B cell (primary cell): Measurements from ENCODE around the gene LOC101059915.
"Not testable (repeated sequence)": the region's sequence is repeated elsewhere in the genome, so short reads cannot be mapped to it uniquely, and the experiment has no call there.

Source experiments
- ATAC-seq: fragments of 200-7000 bp; cut with Tn5 transposase; one replicate; pipeline ENCODE4 v1.10.0; 2021; ENCODE audit warnings: low read depth, mild to moderate bottlenecking, moderate number of reproducible peaks, moderate library complexity
- CTCF ChIA-PET: fragments of 350-600 bp; sonication (Branson Sonifier 250); formaldehyde crosslinking; loops from one replicate; lab custom pipeline; 2021; ENCODE audit warnings: antibody characterized with exemption, inconsistent platforms; lab: Charles Lee
- POLR2A ChIA-PET: fragments of 350-600 bp; sonication (Branson Sonifier 250); formaldehyde crosslinking; loops from one replicate; lab custom pipeline; 2021; ENCODE audit warnings: antibody characterized with exemption; lab: Charles Lee
- DNase-seq: peaks from one replicate; pipeline ENCODE4 v3.0.0; 2013
- H2AFZ ChIP-seq: 2 replicates; pipeline ENCODE4 v1.6.1; 2012; ENCODE audit warnings: mild to moderate bottlenecking, low read depth, low read length; ENCODE audit not compliant: insufficient read depth, poor library complexity, severe bottlenecking
- H3K27ac ChIP-seq, 2 donors: 1 replicate in 1 of 2; 2 replicates in 1 of 2; pipeline ENCODE4 v1.5.1; 2012 to 2013; ENCODE audit warnings: low read length in 2 of 2, mild to moderate bottlenecking in 2 of 2, moderate library complexity in 1 of 2
- H3K27me3 ChIP-seq, 4 experiments: fragments of 200-600 bp in 1 of 4; sonication (generic) in 1 of 4; replicated peaks in 1 of 4; 1 replicate in 2 of 4; 2 replicates in 2 of 4; pipeline versions ENCODE4 v1.6.1 to v1.7.0; 2013 to 2016; ENCODE audit warnings: low read length in 3 of 4, mild to moderate bottlenecking in 2 of 4, mixed read lengths in 1 of 4, moderate library complexity in 1 of 4; ENCODE audit not compliant: insufficient read depth in 4 of 4, control insufficient read depth in 3 of 4; ENCODE audit errors: control extremely low read depth in 1 of 4
- H3K36me3 ChIP-seq, 2 experiments: replicated peaks in 1 of 2; 1 replicate in 1 of 2; 2 replicates in 1 of 2; pipeline versions ENCODE4 v1.6.1 to v1.7.1; 2013; ENCODE audit warnings: low read length in 1 of 2; ENCODE audit not compliant: insufficient read depth in 2 of 2, control insufficient read depth in 1 of 2; ENCODE audit errors: control extremely low read depth in 1 of 2, extremely low read depth in 1 of 2
- H3K4me1 ChIP-seq, 2 donors: fragments of 200-600 bp in 1 of 2; sonication (generic) in 1 of 2; 1 replicate in 1 of 2; 2 replicates in 1 of 2; pipeline versions ENCODE4 v1.5.1 to v1.6.1; 2013 to 2017; ENCODE audit warnings: low read length in 2 of 2; ENCODE audit not compliant: control insufficient read depth in 2 of 2, insufficient read depth in 2 of 2
- H3K4me2 ChIP-seq: replicated peaks from 2 replicates; pipeline ENCODE3; 2012; ENCODE audit warnings: mild to moderate bottlenecking, low read depth, low read length; ENCODE audit not compliant: poor library complexity, severe bottlenecking
- H3K4me3 ChIP-seq, 5 experiments: fragments of 200-600 bp in 1 of 5; sonication (generic) in 1 of 5; 1 replicate in 3 of 5; 2 replicates in 2 of 5; pipeline versions ENCODE4 v1.5.1 to v1.7.0; 2011 to 2016; ENCODE audit warnings: low read length in 4 of 5, mild to moderate bottlenecking in 4 of 5, low read depth in 2 of 5, control low read depth in 1 of 5, moderate library complexity in 1 of 5; ENCODE audit not compliant: insufficient read depth in 1 of 5; ENCODE audit errors: control extremely low read depth in 1 of 5, extremely low read depth in 1 of 5
- H3K79me2 ChIP-seq: fragments of 200-600 bp; sonication (generic); one replicate; pipeline ENCODE4 v1.6.0; 2016; ENCODE audit warnings: low read length; ENCODE audit not compliant: control insufficient read depth, insufficient read depth
- H3K9ac ChIP-seq: fragments of 200-600 bp; sonication (generic); 2 replicates; pipeline ENCODE4 v1.6.1; 2017; ENCODE audit warnings: mild to moderate bottlenecking, low read length, moderate library complexity
- H3K9me3 ChIP-seq, 3 donors: one replicate each; pipeline versions ENCODE4 v1.6.1 to v1.7.1; 2013; ENCODE audit warnings: low read length in 2 of 3; ENCODE audit not compliant: control insufficient read depth in 2 of 3, insufficient read depth in 1 of 3; ENCODE audit errors: control extremely low read depth in 1 of 3
- H4K20me1 ChIP-seq: 2 replicates; pipeline ENCODE4 v1.6.0; 2012; ENCODE audit warnings: mild to moderate bottlenecking, low read length; ENCODE audit not compliant: insufficient read depth, control insufficient read depth, poor library complexity, severe bottlenecking
- H3K27ac Mint-ChIP-seq: one replicate; pipeline ENCODE4 v1.8.0; 2021; ENCODE audit warnings: mixed read lengths
- H3K27me3 Mint-ChIP-seq: one replicate; pipeline ENCODE4 v1.8.0; 2021; ENCODE audit warnings: mixed read lengths
- H3K4me1 Mint-ChIP-seq: one replicate; pipeline ENCODE4 v1.8.0; 2021; ENCODE audit warnings: mixed read lengths
- H3K4me3 Mint-ChIP-seq: one replicate; pipeline ENCODE4 v1.8.0; 2021; ENCODE audit warnings: mixed read lengths
- H3K9me3 Mint-ChIP-seq: one replicate; pipeline ENCODE4 v1.8.0; 2022; ENCODE audit warnings: mixed read lengths; ENCODE audit not compliant: insufficient read depth
- EZH2 ChIP-seq: IDR thresholded peaks from 2 replicates; pipeline ENCODE4 v1.6.1; 2012; ENCODE audit warnings: borderline replicate concordance, low read depth, mild to moderate bottlenecking, moderate library complexity, low read length; ENCODE audit not compliant: insufficient read depth, poor library complexity, severe bottlenecking
- WGBS: methylation state at CpG from one replicate; pipeline ENCODE4 v1.1.5; 2013; ENCODE audit warnings: missing lambda C conversion rate; ENCODE audit not compliant: insufficient coverage; 5-methylcytosine and 5-hydroxymethylcytosine counted together
- intact Hi-C: fragments of 100-400 bp; cut with micrococcal nuclease; formaldehyde crosslinking; loops from one replicate; pipeline ENCODE4 v1.10.0; 2022
- TF ChIP-seq, protein P1 (sequence below): fragments of 200-600 bp; IDR thresholded peaks from one replicate; pipeline ENCODE4 v1.8.0; 2022; ENCODE audit warnings: antibody characterized with exemption, mild to moderate bottlenecking

LOC101059915 gene

DNA sequence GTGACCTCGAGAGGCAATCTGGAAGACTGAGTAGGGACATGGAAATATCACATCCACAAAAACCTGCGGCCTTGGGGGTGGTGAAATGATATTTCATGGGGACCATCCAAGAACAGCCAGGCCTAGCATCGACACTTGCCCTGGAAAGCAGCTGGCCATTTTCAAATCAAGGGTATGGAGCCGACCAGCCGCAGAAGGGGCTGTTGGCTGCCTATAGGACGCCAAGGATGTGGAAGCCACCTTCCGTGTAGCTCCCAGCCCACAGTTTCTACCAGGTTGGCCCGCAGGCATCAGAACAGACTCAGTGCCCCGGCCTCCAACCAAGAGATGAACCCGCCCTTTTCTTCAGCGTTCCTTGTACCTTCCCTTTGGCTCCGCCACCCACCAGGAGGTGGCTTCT, 5.4 kb upstream of the LOC101059915 start:
- no peak overlapping the region for H3K27ac Mint-ChIP-seq
- H3K4me1 Mint-ChIP-seq = peaks cover 10% of the 10 kb centered on the region
- 96% methylated on average over 7 of the region's 12 CpGs for WGBS

DNA sequence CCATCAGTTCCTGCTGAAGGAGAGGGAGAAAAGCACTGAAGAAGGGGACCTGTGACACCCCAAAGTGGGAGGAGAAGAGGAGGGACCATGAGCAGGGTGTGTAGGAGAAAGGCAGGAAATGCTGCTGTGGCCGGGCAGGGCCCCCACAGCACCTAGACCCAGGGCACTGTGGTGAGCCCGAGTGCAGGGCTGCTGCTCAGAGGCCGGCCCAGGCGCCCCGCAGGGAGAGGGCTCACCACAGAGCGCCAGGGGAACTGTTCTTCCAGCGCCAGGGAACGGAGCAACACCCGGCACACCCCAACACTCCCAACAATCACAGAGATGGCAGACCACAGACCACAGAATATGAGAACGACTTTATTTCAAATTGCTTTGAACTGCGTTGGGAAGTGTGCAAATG, 4.7 kb upstream of the LOC101059915 start:
- H2AFZ ChIP-seq, H3K27ac ChIP-seq, H3K36me3 ChIP-seq, H3K9me3 Mint-ChIP-seq, H3K27ac Mint-ChIP-seq, H3K79me2 ChIP-seq, H3K27me3 ChIP-seq, DNase-seq, H3K9ac ChIP-seq, H3K4me1 ChIP-seq, POLR2A ChIA-PET, H3K27me3 Mint-ChIP-seq, H3K4me3 Mint-ChIP-seq, intact Hi-C loops, CTCF ChIA-PET, ATAC-seq, H3K9me3 ChIP-seq, H3K4me2 ChIP-seq, H3K4me1 Mint-ChIP-seq, H4K20me1 ChIP-seq, H3K4me3 ChIP-seq: not testable (repeated sequence)
- WGBS = 0% methylated on average over 5 of the region's 11 CpGs

More for the DNA sequence above, 5.4 kb upstream of the LOC101059915 start:
- Histone ChIP-seq H3K79me2 (no peaks in the 10 kb centered on the region), H2AFZ (no peak overlapping the region), H3K4me1 (peaks cover 0 to 3% of the 10 kb centered on the region in 2 donors), H3K27ac (no peak overlapping the region), H3K36me3 (no peaks in the 10 kb centered on the region), H4K20me1 (no peaks in the 10 kb centered on the region), H3K4me3 (no peak overlapping the region), H3K9ac (no peak overlapping the region), H3K27me3 (no peaks in the 10 kb centered on the region), H3K4me2 (no peak overlapping the region), H3K9me3 (no peaks in the 10 kb centered on the region)
- POLR2A ChIA-PET = no interaction called here
- Mint-ChIP-seq H3K9me3 (no peaks in the 10 kb centered on the region), H3K27me3 (no peaks in the 10 kb centered on the region), H3K4me3 (no peak overlapping the region)
- intact Hi-C loops = no loop called here
- TF ChIP-seq, protein P1, sequence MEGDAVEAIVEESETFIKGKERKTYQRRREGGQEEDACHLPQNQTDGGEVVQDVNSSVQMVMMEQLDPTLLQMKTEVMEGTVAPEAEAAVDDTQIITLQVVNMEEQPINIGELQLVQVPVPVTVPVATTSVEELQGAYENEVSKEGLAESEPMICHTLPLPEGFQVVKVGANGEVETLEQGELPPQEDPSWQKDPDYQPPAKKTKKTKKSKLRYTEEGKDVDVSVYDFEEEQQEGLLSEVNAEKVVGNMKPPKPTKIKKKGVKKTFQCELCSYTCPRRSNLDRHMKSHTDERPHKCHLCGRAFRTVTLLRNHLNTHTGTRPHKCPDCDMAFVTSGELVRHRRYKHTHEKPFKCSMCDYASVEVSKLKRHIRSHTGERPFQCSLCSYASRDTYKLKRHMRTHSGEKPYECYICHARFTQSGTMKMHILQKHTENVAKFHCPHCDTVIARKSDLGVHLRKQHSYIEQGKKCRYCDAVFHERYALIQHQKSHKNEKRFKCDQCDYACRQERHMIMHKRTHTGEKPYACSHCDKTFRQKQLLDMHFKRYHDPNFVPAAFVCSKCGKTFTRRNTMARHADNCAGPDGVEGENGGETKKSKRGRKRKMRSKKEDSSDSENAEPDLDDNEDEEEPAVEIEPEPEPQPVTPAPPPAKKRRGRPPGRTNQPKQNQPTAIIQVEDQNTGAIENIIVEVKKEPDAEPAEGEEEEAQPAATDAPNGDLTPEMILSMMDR = no peak
- TF ChIP-seq EZH2 = no peak
- CTCF ChIA-PET = interaction anchor here (0.8 kb wide), 1 partner anchor 9 kb away, joined by 3 read pairs; no protein-coding TSS in a partner anchor
- DNase-seq (no peak), ATAC-seq (no peak)

DNA sequence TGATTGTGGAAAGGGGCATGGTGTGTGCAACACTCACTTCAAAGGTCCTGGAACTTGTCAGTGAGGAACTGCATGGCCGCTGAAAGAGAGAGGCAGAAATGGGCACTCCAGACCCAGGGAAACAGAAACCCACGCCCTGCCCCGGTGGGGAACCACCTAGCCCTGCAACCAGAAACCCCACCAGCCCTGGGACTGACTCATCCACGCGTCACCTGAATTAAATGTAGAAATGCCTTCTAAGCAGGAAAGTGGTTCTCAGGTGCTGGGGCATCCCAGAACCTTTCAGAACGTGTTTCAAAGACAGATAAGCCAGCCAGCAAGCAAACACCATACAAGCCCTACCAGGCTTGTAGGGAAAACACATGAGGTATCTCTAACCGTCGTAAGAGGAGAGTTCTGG, 4.1 kb upstream of the LOC101059915 start:
- H4K20me1 ChIP-seq, H3K79me2 ChIP-seq, H3K27ac Mint-ChIP-seq, DNase-seq, H3K4me3 Mint-ChIP-seq, H2AFZ ChIP-seq, H3K4me1 Mint-ChIP-seq, H3K4me1 ChIP-seq, H3K4me2 ChIP-seq, H3K27me3 Mint-ChIP-seq, H3K9ac ChIP-seq, CTCF ChIA-PET, H3K27me3 ChIP-seq, ATAC-seq, H3K27ac ChIP-seq, H3K9me3 Mint-ChIP-seq, H3K9me3 ChIP-seq, intact Hi-C loops, H3K36me3 ChIP-seq, H3K4me3 ChIP-seq, POLR2A ChIA-PET: not testable (repeated sequence)
- 100% methylated on average over 2 of the region's 8 CpGs for whole genome bisulfite sequencing
